IMR-90 (cell line): ENCODE measurements around the gene DDX41. TPM values are rescaled to one million over a fixed set of nuclear protein-coding genes. Genes with fewer than 3 reads are reported as not detected.
A peak's percentile ranks its signal among the peaks of the same experiment; 100 is the strongest.

ENCODE experiments used
- ATAC-seq: fragments of 200-7000 bp; cut with Tn5 transposase; 2 replicates; pipeline ENCODE4 v1.9.1; 2020; ENCODE audit warnings: low read depth, mild to moderate bottlenecking, moderate library complexity
- BruUV-seq: library from RNA; stranded (reverse); fragments of 400-500 nt; replicated peaks from 2 replicates; lab custom pipeline; 2021; lab: Mats Ljungman, UMichigan
- CTCF ChIA-PET: fragments of 300-600 bp; formaldehyde crosslinking; extraction: SDS; loops from one replicate; lab custom pipeline; 2021; ENCODE audit warnings: antibody characterized with exemption; lab: Yijun Ruan, JAX
- POLR2A ChIA-PET: fragments of 300-600 bp; sonication (Branson Sonifier 250); formaldehyde crosslinking; loops from one replicate; lab custom pipeline; 2022; ENCODE audit warnings: antibody characterized with exemption; ENCODE audit not compliant: unreplicated experiment; lab: Charles Lee
- DNase-seq: peaks from one replicate; pipeline ENCODE4 v3.0.0; 2013
- H2AFZ ChIP-seq: replicated peaks from 2 replicates; pipeline ENCODE3; 2013; ENCODE audit warnings: low read length, mild to moderate bottlenecking; ENCODE audit not compliant: poor library complexity
- H2AK5ac ChIP-seq: 2 replicates; pipeline ENCODE4 v1.6.1; 2013; ENCODE audit warnings: low read depth, low read length, inconsistent platforms
- H2AK9ac ChIP-seq: replicated peaks from 2 replicates; pipeline ENCODE3; 2013; ENCODE audit warnings: mild to moderate bottlenecking, low read depth, low read length, moderate library complexity; ENCODE audit not compliant: poor library complexity
- H2BK120ac ChIP-seq: 2 replicates; pipeline ENCODE4 v1.6.1; 2013; ENCODE audit warnings: low read depth, low read length, inconsistent platforms
- H2BK15ac ChIP-seq: 3 replicates; pipeline ENCODE4 v1.6.1; 2013; ENCODE audit warnings: low read depth, low read length, inconsistent platforms
- H2BK20ac ChIP-seq: 2 replicates; pipeline ENCODE4 v1.6.1; 2013; ENCODE audit warnings: low read depth, mild to moderate bottlenecking, inconsistent platforms, low read length, moderate library complexity
- H2BK5ac ChIP-seq: 2 replicates; pipeline ENCODE4 v1.6.1; 2013; ENCODE audit warnings: mild to moderate bottlenecking, low read depth, low read length, inconsistent platforms; ENCODE audit not compliant: poor library complexity, severe bottlenecking
- H3K14ac ChIP-seq: replicated peaks from 2 replicates; pipeline ENCODE4 v1.6.1; 2013; ENCODE audit warnings: low read depth, low read length, inconsistent platforms
- H3K18ac ChIP-seq: 2 replicates; pipeline ENCODE4 v1.6.1; 2013; ENCODE audit warnings: low read depth, low read length, control low read depth
- H3K23ac ChIP-seq: 2 replicates; pipeline ENCODE4 v1.6.1; 2013; ENCODE audit warnings: low read depth, low read length, inconsistent platforms
- H3K27ac ChIP-seq: 2 replicates; pipeline ENCODE4 v1.5.1; 2013; ENCODE audit warnings: mild to moderate bottlenecking, control low read depth, low read length; ENCODE audit not compliant: insufficient read depth
- H3K27me3 ChIP-seq: 2 replicates; pipeline ENCODE4 v1.6.1; 2013; ENCODE audit warnings: low read length; ENCODE audit not compliant: control insufficient read depth, insufficient read depth
- H3K36me3 ChIP-seq: 2 replicates; pipeline ENCODE4 v1.6.1; 2013; ENCODE audit warnings: low read length, mixed read lengths; ENCODE audit not compliant: control insufficient read depth, insufficient read depth
- H3K4ac ChIP-seq: 2 replicates; pipeline ENCODE4 v1.6.1; 2013; ENCODE audit warnings: low read depth, low read length, inconsistent platforms
- H3K4me1 ChIP-seq: 2 replicates; pipeline ENCODE4 v1.6.1; 2013; ENCODE audit warnings: low read length, mixed read lengths; ENCODE audit not compliant: control insufficient read depth, insufficient read depth
- H3K4me2 ChIP-seq: 2 replicates; pipeline ENCODE4 v1.6.1; 2013; ENCODE audit warnings: low read depth, mild to moderate bottlenecking, control low read depth, low read length, moderate library complexity
- H3K4me3 ChIP-seq: 2 replicates; pipeline ENCODE4 v1.5.1; 2013; ENCODE audit warnings: low read depth, mild to moderate bottlenecking, control low read depth, low read length, moderate library complexity; ENCODE audit not compliant: insufficient read depth
- H3K56ac ChIP-seq: 2 replicates; pipeline ENCODE4 v1.6.1; 2013; ENCODE audit warnings: low read length, inconsistent platforms; ENCODE audit not compliant: insufficient read depth; ENCODE audit errors: extremely low read depth
- H3K79me1 ChIP-seq, 2 experiments: 2 replicates each; pipeline ENCODE4 v1.6.1; 2013; ENCODE audit warnings: low read length in 2 of 2, inconsistent platforms in 1 of 2, low read depth in 1 of 2
- H3K9ac ChIP-seq: 2 replicates; pipeline ENCODE4 v1.6.1; 2013; ENCODE audit warnings: low read depth, low read length, control low read depth
- H3K9me1 ChIP-seq: 2 replicates; pipeline ENCODE4 v1.6.1; 2013; ENCODE audit warnings: low read length, inconsistent platforms; ENCODE audit not compliant: insufficient read depth
- H3K9me3 ChIP-seq: 2 replicates; pipeline ENCODE4 v1.6.1; 2013; ENCODE audit warnings: low read length; ENCODE audit not compliant: control insufficient read depth, insufficient read depth
- H4K20me1 ChIP-seq: 2 replicates; pipeline ENCODE4 v1.6.1; 2013; ENCODE audit warnings: low read length, inconsistent platforms; ENCODE audit not compliant: insufficient read depth
- H4K5ac ChIP-seq: 2 replicates; pipeline ENCODE4 v1.6.1; 2013; ENCODE audit warnings: mild to moderate bottlenecking, low read depth, low read length, control low read depth
- H4K8ac ChIP-seq, 2 experiments: 2 replicates each; pipeline ENCODE4 v1.6.1; 2013; ENCODE audit warnings: low read depth in 2 of 2, low read length in 2 of 2, control low read depth in 1 of 2, inconsistent platforms in 1 of 2
- H4K91ac ChIP-seq: 2 replicates; pipeline ENCODE4 v1.6.1; 2013; ENCODE audit warnings: low read depth, low read length, inconsistent platforms; ENCODE audit not compliant: insufficient read depth
- CEBPB ChIP-seq: IDR thresholded peaks from 2 replicates; pipeline ENCODE4 v1.6.1; 2012; ENCODE audit warnings: low read depth, low read length, improper control_type of control experiment
- CHD1 ChIP-seq: IDR thresholded peaks from 2 replicates; pipeline ENCODE4 v1.6.1; 2012; ENCODE audit warnings: low read depth, low read length, improper control_type of control experiment
- ELK1 ChIP-seq: fragments of 150-350 bp; IDR thresholded peaks from 2 replicates; pipeline ENCODE4 v1.6.1; 2016; ENCODE audit warnings: low read depth, mild to moderate bottlenecking, low read length, moderate library complexity, borderline replicate concordance
- FOS ChIP-seq: fragments of 150-350 bp; IDR thresholded peaks from 2 replicates; pipeline ENCODE4 v1.6.1; 2016; ENCODE audit warnings: low read depth, low read length
- MAFK ChIP-seq: IDR thresholded peaks from 2 replicates; pipeline ENCODE4 v1.6.1; 2012; ENCODE audit warnings: low read depth, low read length, improper control_type of control experiment
- MAZ ChIP-seq: IDR thresholded peaks from 2 replicates; pipeline ENCODE4 v1.6.1; 2012; ENCODE audit warnings: low read depth, mild to moderate bottlenecking, low read length, improper control_type of control experiment, moderate library complexity, borderline replicate concordance
- MXI1 ChIP-seq: IDR thresholded peaks from 2 replicates; pipeline ENCODE4 v1.6.1; 2012; ENCODE audit warnings: low read depth, mild to moderate bottlenecking, low read length, moderate library complexity, borderline replicate concordance
- NFE2L2 ChIP-seq: fragments of 150-350 bp; IDR thresholded peaks from 2 replicates; pipeline ENCODE4 v1.6.1; 2016; ENCODE audit warnings: low read depth, mild to moderate bottlenecking, low read length
- POLR2A ChIP-seq: IDR thresholded peaks from 2 replicates; pipeline ENCODE4 v1.6.1; 2012; ENCODE audit warnings: mild to moderate bottlenecking, low read depth, low read length
- RAD21 ChIP-seq: IDR thresholded peaks from 2 replicates; pipeline ENCODE4 v1.6.1; 2012; ENCODE audit warnings: low read length, improper control_type of control experiment
- RFX5 ChIP-seq: IDR thresholded peaks from 2 replicates; pipeline ENCODE4 v1.8.0; 2012; ENCODE audit warnings: low read depth, mild to moderate bottlenecking, low read length, moderate library complexity
- SMC3 ChIP-seq: fragments of 150-350 bp; IDR thresholded peaks from 2 replicates; pipeline ENCODE4 v1.6.1; 2016; ENCODE audit warnings: low read depth, mild to moderate bottlenecking, antibody characterized with exemption, low read length, moderate library complexity
- USF2 ChIP-seq: fragments of 150-350 bp; IDR thresholded peaks from 2 replicates; pipeline ENCODE4 v1.6.1; 2017; ENCODE audit warnings: mild to moderate bottlenecking, antibody characterized with exemption, low read length, low read depth
- WGBS, 2 experiments: methylation state at CpG; one replicate each; pipeline versions ENCODE4 v1.1.5 to v1.1.7; 2013; ENCODE audit warnings: missing lambda C conversion rate in 2 of 2; ENCODE audit not compliant: insufficient read length in 1 of 2; ENCODE audit errors: extremely low coverage in 2 of 2; 5-methylcytosine and 5-hydroxymethylcytosine counted together
- dilution Hi-C: fragments of 300-500 bp; cut with HindIII; formaldehyde crosslinking; loops from one replicate; pipeline ENCODE4 v1.14.3; 2018; ENCODE audit warnings: low sequenced_read_pairs; ENCODE audit not compliant: unreplicated experiment
- in situ Hi-C: fragments of 300-500 bp; cut with MboI; formaldehyde crosslinking; loops from 3 replicates; pipeline ENCODE4 v1.14.3; 2019; ENCODE audit warnings: low sequenced_read_pairs, inconsistent platforms, mixed read lengths
- intact Hi-C: fragments of 100-400 bp; cut with micrococcal nuclease; formaldehyde crosslinking; loops from 2 replicates; pipeline ENCODE4 v1.10.0; 2022
- polyA plus RNA-seq, 3 experiments: library from polyadenylated mRNA; depleted of rRNA; stranded (reverse); fragments of >200 nt; gene quantifications; 2 replicates each; pipeline ENCODE4 v1.2.3, GENCODE V29; 2012; ENCODE audit warnings: low replicate concordance in 1 of 3
- total RNA-seq: library from RNA; depleted of rRNA; stranded (reverse); fragments of >200 nt; gene quantifications from 2 replicates; pipeline ENCODE4 v1.2.3, GENCODE V29; 2012

The DDX41 gene
- total and polyA plus RNA-seq, 2 of the 4 experiments (the other 2 are of a cell fraction): 130 to 170 TPM

GRCh38 chr5:177487975-177488374 is 28.8 kb downstream of the DDX41 start:
- BruUV-seq: no TSS peak
- intact Hi-C loops: no loop called here
- Histone ChIP-seq H2AFZ (no peak overlapping the region), H2BK5ac (no peak overlapping the region), H3K79me1 (peaks cover 52 to 86% of the 10 kb centered on the region in 2 experiments), H4K8ac (no peak overlapping the region), H2AK5ac (no peak overlapping the region), H3K56ac (no peak overlapping the region), H3K14ac (no peak overlapping the region), H3K4me3 (no peak overlapping the region), H3K36me3 (peaks cover 91% of the 10 kb centered on the region), H3K27ac (no peak overlapping the region), H3K4ac (no peak overlapping the region), H3K9me3 (no peaks in the 10 kb centered on the region), H3K4me2 (no peak overlapping the region), H4K5ac (no peak overlapping the region), H2AK9ac (peak overlapping the region; percentile 23), H3K9ac (no peak overlapping the region), H3K27me3 (no peaks in the 10 kb centered on the region), H2BK20ac (no peak overlapping the region), H4K91ac (no peak overlapping the region), H3K23ac (no peak overlapping the region), H3K18ac (no peak overlapping the region), H3K9me1 (peaks cover 16% of the 10 kb centered on the region), H2BK15ac (no peak overlapping the region), H4K20me1 (peaks cover 96% of the 10 kb centered on the region), H3K4me1 (peaks cover 12% of the 10 kb centered on the region; the same call in 1 of the 2 replicates), H2BK120ac (no peak overlapping the region)
- dilution Hi-C loops: no loop called here
- TF ChIP-seq RAD21 (no peak), RFX5 (no peak), NFE2L2 (no peak), MAZ (no peak), SMC3 (no peak), CEBPB (no peak), POLR2A (no peak), USF2 (no peak), ELK1 (no peak), FOS (no peak), CHD1 (no peak), MAFK (no peak), MXI1 (no peak)
- ChIA-PET CTCF (interaction anchor here (0.7 kb wide), 1 partner anchor 31 kb away, joined by 4 read pairs; no protein-coding TSS in a partner anchor), POLR2A (no interaction called here)
- no peak for DNase-seq
- no peak for ATAC-seq
- 98% methylated on average over 4 of the region's 15 CpGs; no CpG with 5 or more reads in 1 of the 2 experiments for WGBS, 2 experiments
- in situ Hi-C loops: no loop called here
